Lower lobe of right lung (tissue), 2 donors: Measurements from ENCODE around the gene TRNT1. TPM values are rescaled to one million over a fixed set of nuclear protein-coding genes. Genes with fewer than 3 reads are reported as not detected.
A peak's percentile ranks its signal among the peaks of the same experiment; 100 is the strongest.

Source experiments
- ATAC-seq, 2 donors: fragments of 200-7000 bp; cut with Tn5 transposase; one replicate each; pipeline ENCODE4 v1.9.1; 2020 to 2022; ENCODE audit warnings: mild to moderate bottlenecking in 2 of 2, moderate library complexity in 2 of 2
- DNase-seq: peaks from one replicate; pipeline ENCODE4 v3.0.0-alpha.2; 2020
- H3K27ac ChIP-seq: fragments of 200-600 bp; one replicate; pipeline ENCODE4 v1.8.0; 2022
- H3K27me3 ChIP-seq: fragments of 200-600 bp; one replicate; pipeline ENCODE4 v1.8.0; 2022; ENCODE audit warnings: low read depth
- H3K36me3 ChIP-seq: fragments of 200-600 bp; one replicate; pipeline ENCODE4 v1.8.0; 2022; ENCODE audit warnings: mild to moderate bottlenecking
- H3K4me1 ChIP-seq: fragments of 200-600 bp; one replicate; pipeline ENCODE4 v1.8.0; 2022
- H3K4me3 ChIP-seq: fragments of 200-600 bp; one replicate; pipeline ENCODE4 v1.8.0; 2022; ENCODE audit warnings: mild to moderate bottlenecking
- H3K9me3 ChIP-seq: fragments of 200-600 bp; one replicate; pipeline ENCODE4 v1.8.0; 2022
- CTCF ChIP-seq: fragments of 200-600 bp; IDR thresholded peaks from one replicate; pipeline ENCODE4 v1.8.0; 2022; ENCODE audit warnings: antibody characterized with exemption, mild to moderate bottlenecking
- intact Hi-C: fragments of 100-400 bp; cut with DNase I; formaldehyde crosslinking; loops from one replicate; pipeline ENCODE4 v1.11.0; 2022
- total RNA-seq: library from RNA; stranded (reverse); fragmentation: NEBNext Ultra II Directional; extraction: Animal tissue kit (Norgen Biotek cat#: 25700); gene quantifications from one replicate; pipeline ENCODE4 v1.2.1, GENCODE V29; 2021
- donor health status: DM: no; HTN: yes; CAD: no; lungs with severe emphysema.

The TRNT1 gene
- total RNA-seq, 1 donor from 2014 or later = 22.3 TPM

GRCh38 chr3:3113042-3113709 is 13.6 kb upstream of the TRNT1 start:
- no peak for TF ChIP-seq CTCF
- H3K27me3 ChIP-seq = no peaks in the 10 kb centered on the region
- DNase-seq = no peak
- intact Hi-C loops = no loop called here
- peak; percentile 65 to 83 for ATAC-seq
- H3K36me3 ChIP-seq = no peaks in the 10 kb centered on the region
- H3K4me1 ChIP-seq = no peaks in the 10 kb centered on the region
- no peaks in the 10 kb centered on the region for H3K9me3 ChIP-seq
- no peak overlapping the region for H3K27ac ChIP-seq
- H3K4me3 ChIP-seq = no peak overlapping the region

- ATAC-seq (no peak), DNase-seq (no peak)
- Histone ChIP-seq H3K27me3 (no peaks in the 10 kb centered on the region), H3K27ac (no peak overlapping the region), H3K4me1 (no peaks in the 10 kb centered on the region), H3K36me3 (no peaks in the 10 kb centered on the region), H3K4me3 (no peak overlapping the region), H3K9me3 (no peaks in the 10 kb centered on the region)
- intact Hi-C loops = no loop called here
- TF ChIP-seq CTCF = no peak
Observed at GRCh38 chr3:3117651-3118050, 9.1 kb upstream of the TRNT1 start.

- Histone ChIP-seq H3K4me1 (no peaks in the 10 kb centered on the region), H3K27ac (no peak overlapping the region), H3K27me3 (no peaks in the 10 kb centered on the region), H3K36me3 (no peaks in the 10 kb centered on the region), H3K4me3 (no peak overlapping the region), H3K9me3 (no peaks in the 10 kb centered on the region)
- DNase-seq (no peak), ATAC-seq (no peak)
- intact Hi-C loops = no loop called here
- TF ChIP-seq CTCF = no peak
Observed at GRCh38 chr3:3119393-3119851, 7.3 kb upstream of the TRNT1 start.

GRCh38 chr3:3125977-3126376 is 763 bp upstream of the TRNT1 start:
- peak overlapping the region; percentile 94 for H3K4me3 ChIP-seq
- peaks cover 26% of the 10 kb centered on the region for H3K4me1 ChIP-seq
- H3K27ac ChIP-seq = peak overlapping the region; percentile 98
- H3K27me3 ChIP-seq = no peaks in the 10 kb centered on the region
- DNase-seq (peak; percentile 46), ATAC-seq (no peak)
- TF ChIP-seq CTCF = no peak
- intact Hi-C loops = no loop called here
- no peaks in the 10 kb centered on the region for H3K9me3 ChIP-seq
- H3K36me3 ChIP-seq = peaks cover 21% of the 10 kb centered on the region

GRCh38 chr3:3127432-3128010 is 781 bp downstream of the TRNT1 start:
- peak overlapping the region; percentile 94 for H3K4me3 ChIP-seq

More at GRCh38 chr3:3127432-3128010, 781 bp downstream of the TRNT1 start:
- Histone ChIP-seq H3K4me1 (peaks cover 26% of the 10 kb centered on the region), H3K36me3 (peaks cover 25% of the 10 kb centered on the region), H3K27ac (peak overlapping the region; percentile 98), H3K9me3 (no peaks in the 10 kb centered on the region), H3K27me3 (no peaks in the 10 kb centered on the region)
- intact Hi-C loops = no loop called here
- no peak for TF ChIP-seq CTCF
- DNase-seq (no peak), ATAC-seq (peak in 1 of 2 donors; percentile 9)
